ENCODE measurements around the gene NRN1L. TPM values are rescaled to one million over a fixed set of nuclear protein-coding genes. Genes with fewer than 3 reads are reported as not detected.

NRN1L gene
- total RNA-seq, 1 donor from 2014 or later = 0.56 TPM

DNA sequence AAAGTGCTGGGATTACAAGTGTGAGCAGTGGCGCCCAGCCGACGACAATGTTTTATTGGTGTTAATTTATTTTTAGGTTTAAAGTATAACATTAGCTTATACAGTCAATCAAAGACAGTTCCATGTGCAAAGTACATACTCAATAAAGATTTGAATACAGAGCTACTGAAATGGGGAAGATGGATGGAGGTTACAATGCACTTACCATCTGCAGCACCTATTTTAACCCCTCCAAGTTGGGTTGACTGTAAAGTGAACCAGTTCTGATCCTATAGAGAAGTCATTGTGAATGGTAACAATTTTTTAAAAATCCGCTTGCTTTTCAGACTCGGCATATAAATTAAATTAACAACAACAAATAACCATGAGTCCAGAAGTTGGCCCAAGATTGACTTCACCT, 7.7 kb downstream of the NRN1L start:
- TF ChIP-seq, protein P1, sequence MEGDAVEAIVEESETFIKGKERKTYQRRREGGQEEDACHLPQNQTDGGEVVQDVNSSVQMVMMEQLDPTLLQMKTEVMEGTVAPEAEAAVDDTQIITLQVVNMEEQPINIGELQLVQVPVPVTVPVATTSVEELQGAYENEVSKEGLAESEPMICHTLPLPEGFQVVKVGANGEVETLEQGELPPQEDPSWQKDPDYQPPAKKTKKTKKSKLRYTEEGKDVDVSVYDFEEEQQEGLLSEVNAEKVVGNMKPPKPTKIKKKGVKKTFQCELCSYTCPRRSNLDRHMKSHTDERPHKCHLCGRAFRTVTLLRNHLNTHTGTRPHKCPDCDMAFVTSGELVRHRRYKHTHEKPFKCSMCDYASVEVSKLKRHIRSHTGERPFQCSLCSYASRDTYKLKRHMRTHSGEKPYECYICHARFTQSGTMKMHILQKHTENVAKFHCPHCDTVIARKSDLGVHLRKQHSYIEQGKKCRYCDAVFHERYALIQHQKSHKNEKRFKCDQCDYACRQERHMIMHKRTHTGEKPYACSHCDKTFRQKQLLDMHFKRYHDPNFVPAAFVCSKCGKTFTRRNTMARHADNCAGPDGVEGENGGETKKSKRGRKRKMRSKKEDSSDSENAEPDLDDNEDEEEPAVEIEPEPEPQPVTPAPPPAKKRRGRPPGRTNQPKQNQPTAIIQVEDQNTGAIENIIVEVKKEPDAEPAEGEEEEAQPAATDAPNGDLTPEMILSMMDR (IDR thresholded peaks at IDR 0.05; ENCODE audit: unreplicated experiment) = no peak
- Mint-ChIP-seq H3K36me3 (ENCODE audit: low read depth, unreplicated experiment) (no peaks in the 10 kb centered on the region), H3K4me3 (ENCODE audit: unreplicated experiment) (peak overlapping the region; percentile 92), H3K4me1 (ENCODE audit: unreplicated experiment) (peaks cover 34% of the 10 kb centered on the region), H3K27ac (ENCODE audit: unreplicated experiment) (peak overlapping the region; percentile 92), H3K9me3 (ENCODE audit: unreplicated experiment) (no peaks in the 10 kb centered on the region), H3K27me3 (ENCODE audit: unreplicated experiment) (peaks cover 3% of the 10 kb centered on the region)
- DNase-seq (ENCODE audit: low spot score) = no peak

- Mint-ChIP-seq H3K27ac (ENCODE audit: unreplicated experiment) (peak within 1 kb of the TSS; percentile 92), H3K36me3 (ENCODE audit: low read depth, unreplicated experiment) (no peaks in the 10 kb centered on the region), H3K4me1 (ENCODE audit: unreplicated experiment) (peaks cover 34% of the 10 kb centered on the region), H3K9me3 (ENCODE audit: unreplicated experiment) (no peaks in the 10 kb centered on the region), H3K27me3 (ENCODE audit: unreplicated experiment) (peaks cover 3% of the 10 kb centered on the region), H3K4me3 (ENCODE audit: unreplicated experiment) (peak within 1 kb of the TSS; percentile 97)
- DNase-seq (ENCODE audit: low spot score) = peak; percentile 95
- TF ChIP-seq, protein P1 (IDR thresholded peaks at IDR 0.05; ENCODE audit: unreplicated experiment) = no peak
Measured at GRCh38 chr16:67892899-67893742, 8.4 kb downstream of the NRN1L start, which contains the start of gene PSKH1. TSS of gene PSKH1 (plus strand) at chr16:67893254. CDS start at chr16:67908750, 15,496 bp downstream.

GRCh38 chr16:67893743-67894399, 9.2 kb downstream of the NRN1L start:
- DNase-seq (ENCODE audit: low spot score) = no peak
- H3K4me1 Mint-ChIP-seq (ENCODE audit: unreplicated experiment) = peaks cover 35% of the 10 kb centered on the region
- peaks cover 3% of the 10 kb centered on the region for H3K27me3 Mint-ChIP-seq (ENCODE audit: unreplicated experiment)
- TF ChIP-seq, protein P1 (IDR thresholded peaks at IDR 0.05; ENCODE audit: unreplicated experiment) = no peak
- peak overlapping the region; percentile 97 for H3K4me3 Mint-ChIP-seq (ENCODE audit: unreplicated experiment)
- H3K36me3 Mint-ChIP-seq (ENCODE audit: low read depth, unreplicated experiment) = no peaks in the 10 kb centered on the region
- peak overlapping the region; percentile 89 for H3K27ac Mint-ChIP-seq (ENCODE audit: unreplicated experiment)
- no peaks in the 10 kb centered on the region for H3K9me3 Mint-ChIP-seq (ENCODE audit: unreplicated experiment)

DNA sequence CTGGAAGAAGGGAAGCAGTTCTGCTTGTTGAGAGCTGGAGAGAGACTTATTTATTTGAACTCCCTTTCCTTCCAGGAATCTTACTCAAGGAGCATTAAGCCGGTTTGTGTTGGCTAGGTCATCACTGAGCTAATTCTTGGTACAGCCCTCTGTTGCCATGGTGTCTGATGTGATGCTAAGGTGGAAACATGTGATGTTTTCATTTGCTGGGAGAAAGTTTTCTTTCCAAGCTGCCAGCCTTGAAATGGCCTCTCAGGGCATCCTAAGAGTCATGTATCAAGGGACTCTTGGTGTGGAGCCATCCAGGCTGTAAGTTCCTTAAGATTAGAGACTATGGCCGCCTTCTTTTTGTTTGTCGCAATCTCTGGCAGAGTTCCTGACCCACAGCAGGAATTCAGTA, 12.5 kb downstream of the NRN1L start:
- peak overlapping the region; percentile 62 for H3K27ac Mint-ChIP-seq (ENCODE audit: unreplicated experiment)
- no peak for DNase-seq (ENCODE audit: low spot score)
- H3K4me3 Mint-ChIP-seq (ENCODE audit: unreplicated experiment) = no peak overlapping the region
- peaks cover 5% of the 10 kb centered on the region for H3K27me3 Mint-ChIP-seq (ENCODE audit: unreplicated experiment)
- H3K9me3 Mint-ChIP-seq (ENCODE audit: unreplicated experiment) = no peaks in the 10 kb centered on the region
- TF ChIP-seq, protein P1 (IDR thresholded peaks at IDR 0.05; ENCODE audit: unreplicated experiment) = no peak
- peaks cover 52% of the 10 kb centered on the region for H3K4me1 Mint-ChIP-seq (ENCODE audit: unreplicated experiment)
- H3K36me3 Mint-ChIP-seq (ENCODE audit: low read depth, unreplicated experiment) = peaks cover 9% of the 10 kb centered on the region

- H3K9me3 Mint-ChIP-seq (ENCODE audit: unreplicated experiment) = no peaks in the 10 kb centered on the region
- peaks cover 43% of the 10 kb centered on the region for H3K4me1 Mint-ChIP-seq (ENCODE audit: unreplicated experiment)
- TF ChIP-seq, protein P1 (IDR thresholded peaks at IDR 0.05; ENCODE audit: unreplicated experiment) = no peak
- H3K27ac Mint-ChIP-seq (ENCODE audit: unreplicated experiment) = peak overlapping the region; percentile 100
- no peak for DNase-seq (ENCODE audit: low spot score)
- peaks cover 14% of the 10 kb centered on the region for H3K36me3 Mint-ChIP-seq (ENCODE audit: low read depth, unreplicated experiment)
- peaks cover 2% of the 10 kb centered on the region for H3K27me3 Mint-ChIP-seq (ENCODE audit: unreplicated experiment)
- no peak overlapping the region for H3K4me3 Mint-ChIP-seq (ENCODE audit: unreplicated experiment)
Measured at GRCh38 chr16:67901734-67902133, 17.0 kb downstream of the NRN1L start.

All from endothelial cell (in vitro differentiated cells).